K562 (cell line): ENCODE results near the gene CLDN15. TPM values are rescaled to one million over a fixed set of nuclear protein-coding genes. Genes with fewer than 3 reads are reported as not detected.

Source experiments
- CBX3 ChIP-seq, 2 experiments: IDR thresholded peaks; 1 replicate in 1 of 2; 2 replicates in 1 of 2; pipeline ENCODE4 v1.6.1; 2012; ENCODE audit warnings: inconsistent platforms in 2 of 2, low read length in 2 of 2, borderline replicate concordance in 1 of 2, control low read depth in 1 of 2
- GATAD2B ChIP-seq: fragments of 450-650 bp; IDR thresholded peaks from 2 replicates; pipeline ENCODE4 v1.6.1; 2017; ENCODE audit warnings: mild to moderate bottlenecking, borderline replicate concordance
- JUND ChIP-seq, 2 experiments: IDR thresholded peaks; 2 replicates in 1 of 2; 3 replicates in 1 of 2; pipeline ENCODE4 v1.6.1; 2011; ENCODE audit warnings: borderline replicate concordance in 2 of 2, low read depth in 2 of 2, low read length in 2 of 2, improper control_type of control experiment in 1 of 2, missing biosample characterization in 1 of 2, missing genetic modification characterization in 1 of 2, missing genetic modification reagents in 1 of 2
- KDM2B ChIP-seq: fragments of 250-450 bp; sonication (Bioruptor Pico); IDR thresholded peaks from 2 replicates; pipeline ENCODE4 v1.8.0; 2021; ENCODE audit warnings: mild to moderate bottlenecking, moderate library complexity
- NR3C1 ChIP-seq: sonication (generic); formaldehyde crosslinking; IDR thresholded peaks from 2 replicates; pipeline ENCODE4 v1.8.1; 2022; ENCODE audit warnings: missing genetic modification reagents
- OTX1 ChIP-seq: fragments of 450-650 bp; formaldehyde crosslinking; IDR thresholded peaks from 2 replicates; pipeline ENCODE4 v1.4.0; 2022; ENCODE audit warnings: mild to moderate bottlenecking
- PHF21A ChIP-seq: fragments of 450-650 bp; IDR thresholded peaks from 2 replicates; pipeline ENCODE4 v1.6.1; 2017; ENCODE audit warnings: low read depth, borderline replicate concordance
- PHF8 ChIP-seq: fragments of 200-600 bp; sonication (generic); IDR thresholded peaks from 2 replicates; pipeline ENCODE4 v1.6.1; 2012; ENCODE audit warnings: mixed run types, mild to moderate bottlenecking, inconsistent platforms, low read length, moderate library complexity, borderline replicate concordance
- POLR3G ChIP-seq: IDR thresholded peaks from 2 replicates; pipeline ENCODE4 v1.6.1; 2011; ENCODE audit not compliant: insufficient read length, insufficient replicate concordance; ENCODE audit errors: extremely low read depth
- RBM25 ChIP-seq: fragments of 200-400 bp; formaldehyde crosslinking; IDR thresholded peaks from 2 replicates; pipeline ENCODE4 v1.6.1; 2018; ENCODE audit warnings: low read length, low read depth, moderate library complexity; ENCODE audit not compliant: severe bottlenecking
- TBP ChIP-seq: optimal IDR thresholded peaks from 2 replicates; pipeline ENCODE3; 2011; ENCODE audit warnings: low read depth, low read length, improper control_type of control experiment
- ZBED1 ChIP-seq: IDR thresholded peaks from 2 replicates; pipeline ENCODE4 v1.6.1; 2014
- ZNF24 ChIP-seq: fragments of 450-650 bp; IDR thresholded peaks from 2 replicates; pipeline ENCODE4 v1.6.1; 2016
- ZNF830 ChIP-seq: fragments of 250-450 bp; sonication (Bioruptor Pico); IDR thresholded peaks from 2 replicates; pipeline ENCODE4 v1.5.0; 2021; ENCODE audit warnings: mild to moderate bottlenecking
- polyA plus RNA-seq, 8 experiments: library from polyadenylated mRNA; depleted of rRNA in 4 of 8; stranded (reverse) in 5 of 8; unstranded in 3 of 8; fragments of >200 nt; fragmentation: Nextera tagmentation in 2 of 8; fragmentation: Illumina TruSeq in 1 of 8; extraction: Ambion mirVana in 2 of 8; extraction: Trizol in 1 of 8; gene quantifications; 2 replicates each; pipeline versions ENCODE4 v1.2.1 to v1.2.3, GENCODE V29; 2011 to 2014; ENCODE audit warnings: inconsistent platforms in 1 of 8, missing spikeins in 1 of 8
- total RNA-seq, 7 experiments: library from RNA; depleted of rRNA in 6 of 7; stranded (reverse); fragments of >200 nt in 6 of 7; fragmentation: Illumina TruSeq in 2 of 7; extraction: Trizol in 2 of 7; gene quantifications; 2 replicates each; pipeline versions ENCODE4 v1.2.1 to v1.2.3, GENCODE V29; 2011 to 2021; ENCODE audit warnings: low replicate concordance in 1 of 7
- TF ChIP-seq, protein P1 (sequence below): fragments of 450-650 bp; IDR thresholded peaks from 2 replicates; pipeline ENCODE4 v1.6.1; 2016; ENCODE audit warnings: low read depth
- TF ChIP-seq, protein P2 (sequence below): fragments of 250-450 bp; sonication (Bioruptor Pico); IDR thresholded peaks from 2 replicates; pipeline ENCODE4 v1.9.0; 2021; ENCODE audit warnings: mild to moderate bottlenecking, inconsistent platforms
- TF ChIP-seq, protein P3 (sequence below): fragments of 250-450 bp; sonication (Bioruptor Pico); IDR thresholded peaks from 2 replicates; pipeline ENCODE4 v1.9.0; 2021; ENCODE audit warnings: mild to moderate bottlenecking

Gene CLDN15
- total and polyA plus RNA-seq, 9 of the 15 experiments (the other 6 are each of a cell fraction or from before 2014, with no cell fraction given), result 0.32 to 14.5 (median 7.4) TPM

DNA sequence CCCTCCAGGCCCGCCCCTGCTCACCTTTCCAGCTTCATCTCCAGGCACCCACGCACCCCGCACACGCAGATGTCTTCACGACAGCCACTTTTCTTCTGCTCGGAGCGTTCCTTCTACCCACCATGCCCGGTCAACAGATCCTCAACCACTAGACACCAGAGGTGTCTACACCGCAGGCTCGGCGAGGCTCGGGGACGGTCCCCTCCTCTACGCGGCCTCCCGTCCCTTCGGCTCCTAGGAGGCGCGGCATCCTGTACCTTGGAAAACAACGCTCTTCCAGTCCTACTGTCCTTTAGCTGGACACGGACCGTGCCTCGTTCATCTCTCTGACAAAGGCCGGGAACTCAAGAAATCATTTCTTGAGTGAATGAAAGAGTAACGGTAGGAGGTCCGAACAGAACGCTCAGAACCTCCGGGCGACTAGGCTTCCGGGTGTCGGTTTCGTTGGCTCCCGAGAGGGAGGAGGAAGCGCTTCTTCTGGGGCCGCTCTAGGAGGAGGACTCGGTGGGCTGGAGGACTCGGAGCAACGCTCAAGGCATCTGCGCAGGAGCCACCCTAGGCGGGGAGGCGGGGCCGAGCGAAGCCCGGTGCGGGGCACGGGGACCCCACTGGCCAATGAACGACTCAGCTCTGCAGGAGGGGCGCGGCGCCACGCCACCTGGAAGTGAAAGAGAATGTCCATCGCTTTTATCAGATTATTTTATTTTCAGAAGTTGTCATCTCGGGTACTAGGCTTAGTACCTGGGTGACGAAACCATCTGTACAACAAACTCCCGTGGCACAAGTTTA lies 14.5 kb upstream of the CLDN15 start (continued):
- TF ChIP-seq, protein P1, sequence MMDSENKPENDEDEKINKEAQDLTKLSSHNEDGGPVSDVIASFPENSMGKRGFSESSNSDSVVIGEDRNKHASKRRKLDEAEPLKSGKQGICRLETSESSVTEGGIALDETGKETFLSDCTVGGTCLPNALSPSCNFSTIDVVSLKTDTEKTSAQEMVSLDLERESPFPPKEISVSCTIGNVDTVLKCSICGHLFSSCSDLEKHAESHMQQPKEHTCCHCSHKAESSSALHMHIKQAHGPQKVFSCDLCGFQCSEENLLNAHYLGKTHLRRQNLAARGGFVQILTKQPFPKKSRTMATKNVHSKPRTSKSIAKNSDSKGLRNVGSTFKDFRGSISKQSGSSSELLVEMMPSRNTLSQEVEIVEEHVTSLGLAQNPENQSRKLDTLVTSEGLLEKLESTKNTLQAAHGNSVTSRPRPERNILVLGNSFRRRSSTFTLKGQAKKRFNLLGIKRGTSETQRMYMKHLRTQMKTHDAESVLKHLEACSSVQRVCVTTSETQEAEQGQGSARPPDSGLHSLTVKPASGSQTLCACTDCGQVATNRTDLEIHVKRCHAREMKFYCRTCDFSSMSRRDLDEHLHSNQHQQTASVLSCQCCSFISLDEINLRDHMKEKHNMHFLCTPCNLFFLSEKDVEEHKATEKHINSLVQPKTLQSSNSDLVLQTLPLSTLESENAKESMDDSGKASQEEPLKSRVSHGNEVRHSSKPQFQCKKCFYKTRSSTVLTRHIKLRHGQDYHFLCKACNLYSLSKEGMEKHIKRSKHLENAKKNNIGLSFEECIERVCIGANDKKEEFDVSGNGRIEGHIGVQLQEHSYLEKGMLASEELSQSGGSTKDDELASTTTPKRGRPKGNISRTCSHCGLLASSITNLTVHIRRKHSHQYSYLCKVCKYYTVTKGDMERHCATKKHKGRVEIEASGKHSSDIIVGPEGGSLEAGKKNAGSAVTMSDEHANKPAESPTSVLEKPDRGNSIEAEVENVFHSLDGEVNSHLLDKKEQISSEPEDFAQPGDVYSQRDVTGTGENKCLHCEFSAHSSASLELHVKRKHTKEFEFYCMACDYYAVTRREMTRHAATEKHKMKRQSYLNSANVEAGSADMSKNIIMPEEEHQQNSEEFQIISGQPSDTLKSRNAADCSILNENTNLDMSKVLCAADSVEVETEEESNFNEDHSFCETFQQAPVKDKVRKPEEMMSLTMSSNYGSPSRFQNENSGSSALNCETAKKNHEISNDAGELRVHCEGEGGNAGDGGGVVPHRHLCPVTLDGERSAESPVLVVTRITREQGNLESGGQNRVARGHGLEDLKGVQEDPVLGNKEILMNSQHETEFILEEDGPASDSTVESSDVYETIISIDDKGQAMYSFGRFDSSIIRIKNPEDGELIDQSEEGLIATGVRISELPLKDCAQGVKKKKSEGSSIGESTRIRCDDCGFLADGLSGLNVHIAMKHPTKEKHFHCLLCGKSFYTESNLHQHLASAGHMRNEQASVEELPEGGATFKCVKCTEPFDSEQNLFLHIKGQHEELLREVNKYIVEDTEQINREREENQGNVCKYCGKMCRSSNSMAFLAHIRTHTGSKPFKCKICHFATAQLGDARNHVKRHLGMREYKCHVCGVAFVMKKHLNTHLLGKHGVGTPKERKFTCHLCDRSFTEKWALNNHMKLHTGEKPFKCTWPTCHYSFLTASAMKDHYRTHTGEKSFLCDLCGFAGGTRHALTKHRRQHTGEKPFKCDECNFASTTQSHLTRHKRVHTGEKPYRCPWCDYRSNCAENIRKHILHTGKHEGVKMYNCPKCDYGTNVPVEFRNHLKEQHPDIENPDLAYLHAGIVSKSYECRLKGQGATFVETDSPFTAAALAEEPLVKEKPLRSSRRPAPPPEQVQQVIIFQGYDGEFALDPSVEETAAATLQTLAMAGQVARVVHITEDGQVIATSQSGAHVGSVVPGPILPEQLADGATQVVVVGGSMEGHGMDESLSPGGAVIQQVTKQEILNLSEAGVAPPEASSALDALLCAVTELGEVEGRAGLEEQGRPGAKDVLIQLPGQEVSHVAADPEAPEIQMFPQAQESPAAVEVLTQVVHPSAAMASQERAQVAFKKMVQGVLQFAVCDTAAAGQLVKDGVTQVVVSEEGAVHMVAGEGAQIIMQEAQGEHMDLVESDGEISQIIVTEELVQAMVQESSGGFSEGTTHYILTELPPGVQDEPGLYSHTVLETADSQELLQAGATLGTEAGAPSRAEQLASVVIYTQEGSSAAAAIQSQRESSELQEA, result no peak
- TF ChIP-seq, protein P2, sequence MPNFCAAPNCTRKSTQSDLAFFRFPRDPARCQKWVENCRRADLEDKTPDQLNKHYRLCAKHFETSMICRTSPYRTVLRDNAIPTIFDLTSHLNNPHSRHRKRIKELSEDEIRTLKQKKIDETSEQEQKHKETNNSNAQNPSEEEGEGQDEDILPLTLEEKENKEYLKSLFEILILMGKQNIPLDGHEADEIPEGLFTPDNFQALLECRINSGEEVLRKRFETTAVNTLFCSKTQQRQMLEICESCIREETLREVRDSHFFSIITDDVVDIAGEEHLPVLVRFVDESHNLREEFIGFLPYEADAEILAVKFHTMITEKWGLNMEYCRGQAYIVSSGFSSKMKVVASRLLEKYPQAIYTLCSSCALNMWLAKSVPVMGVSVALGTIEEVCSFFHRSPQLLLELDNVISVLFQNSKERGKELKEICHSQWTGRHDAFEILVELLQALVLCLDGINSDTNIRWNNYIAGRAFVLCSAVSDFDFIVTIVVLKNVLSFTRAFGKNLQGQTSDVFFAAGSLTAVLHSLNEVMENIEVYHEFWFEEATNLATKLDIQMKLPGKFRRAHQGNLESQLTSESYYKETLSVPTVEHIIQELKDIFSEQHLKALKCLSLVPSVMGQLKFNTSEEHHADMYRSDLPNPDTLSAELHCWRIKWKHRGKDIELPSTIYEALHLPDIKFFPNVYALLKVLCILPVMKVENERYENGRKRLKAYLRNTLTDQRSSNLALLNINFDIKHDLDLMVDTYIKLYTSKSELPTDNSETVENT (CRISPR knock-in tag), result peak; percentile 100
- TF ChIP-seq OTX1 (CRISPR knock-in tag) (no peak), NR3C1 (CRISPR knock-in tag) (no peak), PHF8 (peak; percentile 91), JUND (IDR thresholded peaks at IDR 0.05; ENCODE audit: borderline replicate concordance, low read depth, low read length) (peak; percentile 43; the same call in 1 of the 2 replicates), JUND (tag; IDR thresholded peaks at IDR 0.05; ENCODE audit: borderline replicate concordance, low read depth, low read length) (no peak; the same call in 2 of the 3 replicates), ZBED1 (no peak; the same call in 1 of the 2 replicates), ZNF830 (CRISPR knock-in tag) (no peak), TBP (peak; percentile 76), KDM2B (CRISPR knock-in tag) (0 out of 2 replicates have a peak, but pooled peaks have one; percentile 18), POLR3G (no peak), PHF21A (no peak), GATAD2B (no peak), RBM25 (peak; percentile 7), ZNF24 (0 out of 2 replicates have a peak, but pooled peaks have one; percentile 5), CBX3 (IDR thresholded peaks at IDR 0.05; ENCODE audit: borderline replicate concordance in 1 of 2, low read length in 2 of 2) (no peak; a peak in 2 of 3 replicates)
- TF ChIP-seq, protein P3, sequence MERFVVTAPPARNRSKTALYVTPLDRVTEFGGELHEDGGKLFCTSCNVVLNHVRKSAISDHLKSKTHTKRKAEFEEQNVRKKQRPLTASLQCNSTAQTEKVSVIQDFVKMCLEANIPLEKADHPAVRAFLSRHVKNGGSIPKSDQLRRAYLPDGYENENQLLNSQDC, result no peak
